ENCODE measurements around the gene DMXL1. TPM values are rescaled to one million over a fixed set of nuclear protein-coding genes. Genes with fewer than 3 reads are reported as not detected.
A peak's percentile ranks its signal among the peaks of the same experiment; 100 is the strongest.

DMXL1 gene
- total and polyA plus RNA-seq, 8 donors: 37.5 to 48.3 (median 42.4) TPM

DNA sequence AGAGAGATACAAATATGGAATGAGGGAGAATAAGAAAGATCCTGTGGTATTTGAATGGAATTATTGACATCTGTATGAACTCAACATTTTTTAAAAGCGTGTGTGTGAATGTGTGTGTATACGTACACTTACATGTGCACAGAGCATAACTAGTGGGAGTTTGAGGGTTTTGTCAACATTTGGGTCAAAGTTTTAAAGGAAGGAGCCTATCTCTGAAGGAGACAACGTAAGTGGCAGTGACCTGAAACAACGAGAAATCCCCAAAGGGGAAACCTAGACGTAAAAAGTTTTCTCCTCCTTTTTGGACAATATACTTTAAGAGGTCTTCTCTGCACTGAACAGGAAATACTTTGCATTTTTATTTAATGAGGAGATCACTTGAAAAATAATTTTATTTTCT is 42.3 kb upstream of the DMXL1 start:
- TF ChIP-seq, protein P1, sequence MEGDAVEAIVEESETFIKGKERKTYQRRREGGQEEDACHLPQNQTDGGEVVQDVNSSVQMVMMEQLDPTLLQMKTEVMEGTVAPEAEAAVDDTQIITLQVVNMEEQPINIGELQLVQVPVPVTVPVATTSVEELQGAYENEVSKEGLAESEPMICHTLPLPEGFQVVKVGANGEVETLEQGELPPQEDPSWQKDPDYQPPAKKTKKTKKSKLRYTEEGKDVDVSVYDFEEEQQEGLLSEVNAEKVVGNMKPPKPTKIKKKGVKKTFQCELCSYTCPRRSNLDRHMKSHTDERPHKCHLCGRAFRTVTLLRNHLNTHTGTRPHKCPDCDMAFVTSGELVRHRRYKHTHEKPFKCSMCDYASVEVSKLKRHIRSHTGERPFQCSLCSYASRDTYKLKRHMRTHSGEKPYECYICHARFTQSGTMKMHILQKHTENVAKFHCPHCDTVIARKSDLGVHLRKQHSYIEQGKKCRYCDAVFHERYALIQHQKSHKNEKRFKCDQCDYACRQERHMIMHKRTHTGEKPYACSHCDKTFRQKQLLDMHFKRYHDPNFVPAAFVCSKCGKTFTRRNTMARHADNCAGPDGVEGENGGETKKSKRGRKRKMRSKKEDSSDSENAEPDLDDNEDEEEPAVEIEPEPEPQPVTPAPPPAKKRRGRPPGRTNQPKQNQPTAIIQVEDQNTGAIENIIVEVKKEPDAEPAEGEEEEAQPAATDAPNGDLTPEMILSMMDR (IDR thresholded peaks at IDR 0.05): no peak
- H3K27me3 ChIP-seq: no peaks in the 10 kb centered on the region
- H3K9me3 ChIP-seq: no peaks in the 10 kb centered on the region
- no peaks in the 10 kb centered on the region for H3K4me1 ChIP-seq
- DNase-seq: no peak
- no peak for ATAC-seq
- no peak overlapping the region for H3K4me3 ChIP-seq
- H3K27ac ChIP-seq: no peak overlapping the region
- H3K36me3 ChIP-seq: no peaks in the 10 kb centered on the region
- intact Hi-C loops (cut with DNase I): no loop called here

DNA sequence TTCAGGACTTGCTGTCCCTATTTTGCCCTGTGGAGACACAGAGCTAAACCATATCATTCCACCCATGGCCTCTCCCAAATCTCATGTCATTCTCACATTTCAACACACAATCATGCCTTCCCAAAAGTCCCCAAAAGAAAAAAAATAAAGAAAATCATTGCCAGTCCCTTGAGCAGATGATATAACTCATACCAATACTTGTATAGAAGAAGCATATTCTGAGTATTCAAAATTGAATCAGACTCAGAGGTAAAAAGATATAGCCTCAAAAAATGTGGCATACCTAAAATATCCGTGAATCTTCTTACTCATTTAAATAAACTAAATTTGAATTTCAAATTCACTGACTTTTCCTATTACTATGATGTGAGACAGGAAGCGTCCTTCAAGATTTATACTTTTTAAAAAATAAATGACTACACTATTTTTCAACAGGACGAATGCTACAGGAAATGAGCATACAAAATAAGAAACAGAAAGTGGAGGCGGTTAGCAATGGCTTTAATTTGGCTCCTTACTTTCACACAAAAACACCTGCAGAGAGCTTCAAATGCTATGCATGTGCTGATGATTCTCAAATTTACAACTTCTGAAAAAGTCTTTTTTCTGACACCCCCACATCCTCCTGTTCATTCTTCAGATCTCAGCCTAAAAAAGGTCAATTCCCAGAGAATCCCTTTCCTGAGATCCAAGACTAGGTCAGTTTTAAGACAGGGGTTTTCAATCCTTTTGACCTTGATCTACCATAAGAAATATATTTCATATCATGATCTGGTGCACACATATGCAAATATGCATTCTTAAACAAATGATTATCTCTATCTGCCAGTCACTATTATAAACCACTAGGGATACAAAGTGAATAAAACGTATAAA is 39.6 kb upstream of the DMXL1 start:
- Histone ChIP-seq H3K27ac (no peak overlapping the region), H3K36me3 (no peaks in the 10 kb centered on the region), H3K4me1 (no peaks in the 10 kb centered on the region), H3K4me3 (no peak overlapping the region), H3K9me3 (no peaks in the 10 kb centered on the region), H3K27me3 (no peaks in the 10 kb centered on the region)
- ATAC-seq: no peak
- TF ChIP-seq, protein P1 (IDR thresholded peaks at IDR 0.05): no peak
- no peak for DNase-seq
- intact Hi-C loops (cut with DNase I): no loop called here

DNA sequence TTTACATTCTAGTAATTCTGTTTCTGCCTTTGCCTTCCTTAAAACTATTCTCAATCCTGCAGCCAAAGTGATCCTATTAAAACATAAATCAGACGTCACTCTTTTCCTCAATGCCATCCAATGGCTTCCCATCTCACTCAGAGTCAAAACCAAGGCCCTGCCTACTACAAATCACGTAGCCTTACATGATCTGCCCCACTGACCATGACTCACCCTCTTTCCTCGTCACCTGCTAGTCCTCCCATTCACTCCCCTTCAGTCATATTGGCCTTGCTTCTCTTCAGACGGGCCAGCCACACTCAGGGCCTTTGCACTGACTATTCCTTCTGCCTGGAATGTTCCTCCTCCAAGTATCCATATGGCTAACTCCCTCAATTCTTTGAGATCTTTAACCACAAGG is 39.0 kb upstream of the DMXL1 start:
- H3K36me3 ChIP-seq: no peaks in the 10 kb centered on the region
- no peaks in the 10 kb centered on the region for H3K4me1 ChIP-seq
- H3K27ac ChIP-seq: no peak overlapping the region
- TF ChIP-seq, protein P1 (IDR thresholded peaks at IDR 0.05): no peak
- no peak overlapping the region for H3K4me3 ChIP-seq
- no peaks in the 10 kb centered on the region for H3K27me3 ChIP-seq
- intact Hi-C loops (cut with DNase I): no loop called here
- DNase-seq: no peak
- H3K9me3 ChIP-seq: no peaks in the 10 kb centered on the region
- ATAC-seq: peak; percentile 40

DNA sequence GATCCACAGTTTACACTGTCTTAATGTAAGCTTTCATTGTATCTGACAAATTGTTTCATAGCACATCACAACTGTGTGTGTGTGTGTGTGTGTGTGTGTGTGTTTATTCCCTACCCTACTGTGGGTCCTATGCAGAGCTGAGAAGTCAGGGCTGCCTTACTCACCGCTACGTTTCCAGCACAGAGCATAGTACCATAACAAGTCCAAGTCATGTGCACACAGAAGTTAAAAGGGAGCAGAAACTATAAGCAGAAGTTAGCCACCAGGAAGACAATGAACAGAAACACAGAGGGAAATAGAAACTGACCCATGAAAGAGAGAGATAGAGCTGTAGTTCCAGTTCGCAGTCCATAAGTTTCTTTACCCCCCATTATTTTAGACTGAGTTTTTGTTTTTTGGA is 38.2 kb upstream of the DMXL1 start:
- intact Hi-C loops (cut with DNase I): no loop called here
- Histone ChIP-seq H3K4me1 (no peaks in the 10 kb centered on the region), H3K27me3 (no peaks in the 10 kb centered on the region), H3K36me3 (no peaks in the 10 kb centered on the region), H3K27ac (no peak overlapping the region), H3K9me3 (no peaks in the 10 kb centered on the region), H3K4me3 (no peak overlapping the region)
- no peak for DNase-seq
- peak; percentile 72 for ATAC-seq
- TF ChIP-seq, protein P1 (IDR thresholded peaks at IDR 0.05): no peak

DNA sequence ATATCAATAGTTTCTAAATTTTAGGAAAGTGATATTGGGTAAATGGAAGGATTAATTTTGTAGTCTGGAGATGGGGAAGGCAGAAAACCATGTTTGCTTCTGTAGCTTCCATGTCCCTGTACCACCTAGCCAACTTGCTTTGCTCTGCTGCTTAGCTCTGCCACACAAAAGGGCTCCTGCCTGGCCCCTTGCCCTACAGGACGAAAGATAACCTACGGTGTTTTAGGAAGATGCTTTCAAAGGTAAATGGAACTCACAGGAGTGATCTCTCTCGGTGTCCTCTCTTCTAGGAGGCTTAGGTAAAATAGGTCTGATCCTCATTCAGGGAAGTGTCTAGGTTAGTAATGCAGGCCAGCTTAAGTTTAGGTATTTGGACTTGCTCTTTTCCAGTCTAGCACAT is 37.8 kb upstream of the DMXL1 start:
- Histone ChIP-seq H3K9me3 (no peaks in the 10 kb centered on the region), H3K36me3 (no peaks in the 10 kb centered on the region), H3K4me1 (no peaks in the 10 kb centered on the region), H3K27ac (no peak overlapping the region), H3K27me3 (no peaks in the 10 kb centered on the region), H3K4me3 (no peak overlapping the region)
- ATAC-seq (no peak), DNase-seq (no peak)
- intact Hi-C loops (cut with DNase I): no loop called here
- TF ChIP-seq, protein P1 (IDR thresholded peaks at IDR 0.05): no peak
